ENCODE data around the gene LRP11. TPM values are rescaled to one million over a fixed set of nuclear protein-coding genes. Genes with fewer than 3 reads are reported as not detected.
A peak's percentile ranks its signal among the peaks of the same experiment; 100 is the strongest.

LRP11 gene
- total and polyA plus RNA-seq, 10 of the 15 experiments (the other 5 are each of a cell fraction or from before 2014, with no cell fraction given), result under 0.01 to 0.23 (median 0.03) TPM; not detected in 6

GRCh38 chr6:149821492-149821891 lies 42.7 kb downstream of the LRP11 start (continued):
- no peak for TF ChIP-seq MEF2B (IDR thresholded peaks at IDR 0.05; ENCODE audit: partially characterized antibody, poor library complexity, severe bottlenecking)
- TF ChIP-seq, protein P1, sequence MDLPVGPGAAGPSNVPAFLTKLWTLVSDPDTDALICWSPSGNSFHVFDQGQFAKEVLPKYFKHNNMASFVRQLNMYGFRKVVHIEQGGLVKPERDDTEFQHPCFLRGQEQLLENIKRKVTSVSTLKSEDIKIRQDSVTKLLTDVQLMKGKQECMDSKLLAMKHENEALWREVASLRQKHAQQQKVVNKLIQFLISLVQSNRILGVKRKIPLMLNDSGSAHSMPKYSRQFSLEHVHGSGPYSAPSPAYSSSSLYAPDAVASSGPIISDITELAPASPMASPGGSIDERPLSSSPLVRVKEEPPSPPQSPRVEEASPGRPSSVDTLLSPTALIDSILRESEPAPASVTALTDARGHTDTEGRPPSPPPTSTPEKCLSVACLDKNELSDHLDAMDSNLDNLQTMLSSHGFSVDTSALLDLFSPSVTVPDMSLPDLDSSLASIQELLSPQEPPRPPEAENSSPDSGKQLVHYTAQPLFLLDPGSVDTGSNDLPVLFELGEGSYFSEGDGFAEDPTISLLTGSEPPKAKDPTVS (IDR thresholded peaks at IDR 0.05; ENCODE audit: low read depth, low read length), result no peak
- no peak for TF ChIP-seq POLR2AphosphoS5 (IDR thresholded peaks at IDR 0.05; ENCODE audit: low read length)
- no peak for TF ChIP-seq ZNF207 (IDR thresholded peaks at IDR 0.05; ENCODE audit: borderline replicate concordance)
- TF ChIP-seq USF2 (IDR thresholded peaks at IDR 0.05; ENCODE audit: borderline replicate concordance, low read depth, low read length), result no peak
- TF ChIP-seq CHD1 (IDR thresholded peaks at IDR 0.05; ENCODE audit: low read depth, low read length), result no peak

GRCh38 chr6:149820506-149820905 lies 43.7 kb downstream of the LRP11 start:
- Histone ChIP-seq H4K20me1 (ENCODE audit: control insufficient read depth, insufficient read depth) (no peaks in the 10 kb centered on the region), H3K79me2 (ENCODE audit: control insufficient read depth, insufficient read depth, low read length) (no peaks in the 10 kb centered on the region), H3K4me3 (no peak overlapping the region), H3K4me2 (ENCODE audit: control insufficient read depth, insufficient read depth) (no peak overlapping the region), H3K4me1 (ENCODE audit: control insufficient read depth, insufficient read depth, low read length) (no peaks in the 10 kb centered on the region), H3K36me3 (ENCODE audit: control insufficient read depth in 2 of 2, insufficient read depth in 2 of 2, low read length in 1 of 2) (no peaks in the 10 kb centered on the region), H3K27me3 (replicated peaks in 1 of 2; ENCODE audit: control insufficient read depth in 2 of 2, insufficient read depth in 2 of 2, low read length in 1 of 2) (peaks cover 0 to 7% of the 10 kb centered on the region in 2 experiments; a peak in 1 of 4 replicates), H3K27ac (ENCODE audit: control insufficient read depth, insufficient read depth) (no peak overlapping the region), H3K9me3 (replicated peaks; ENCODE audit: control insufficient read depth, insufficient read depth, low read length) (no peaks in the 10 kb centered on the region), H3K9ac (ENCODE audit: control insufficient read depth, insufficient read depth, low read length) (no peak overlapping the region), H2AFZ (ENCODE audit: control insufficient read depth, low read depth, low read length) (no peak overlapping the region)
- ATAC-seq (peak; percentile 47; the same call in 2 of the 3 replicates), FAIRE-seq (no peak), DNase-seq (ENCODE audit: low read depth, low spot score) (no peak)
- in situ Hi-C loops (cut with MboI), result no loop called here
- ChIA-PET CTCF (interaction anchor here (1.0 to 1.4 kb wide), 2 partner anchors 10 to 15 kb away, joined by 3 to 4 read pairs; no protein-coding TSS in a partner anchor), POLR2A (no interaction called here), SMC1A (ENCODE audit: uncharacterized antibody, unreplicated experiment) (interaction anchor here (0.6 to 1.8 kb wide), 4 partner anchors 9 to 628 kb away, joined by 3 to 7 read pairs (median 3); no protein-coding TSS in a partner anchor), RAD21 (ENCODE audit: unreplicated experiment) (no interaction called here)
- no TSS peak for BruUV-seq (replicated peaks)
- 78% methylated on average over 7 of the region's 7 CpGs for WGBS (ENCODE audit: insufficient coverage, insufficient replicate concordance, low lambda C conversion rate, missing lambda C conversion rate)
- intact Hi-C loops (cut with micrococcal nuclease; ENCODE audit: unreplicated experiment), result no loop called here
- TF ChIP-seq, protein P2, sequence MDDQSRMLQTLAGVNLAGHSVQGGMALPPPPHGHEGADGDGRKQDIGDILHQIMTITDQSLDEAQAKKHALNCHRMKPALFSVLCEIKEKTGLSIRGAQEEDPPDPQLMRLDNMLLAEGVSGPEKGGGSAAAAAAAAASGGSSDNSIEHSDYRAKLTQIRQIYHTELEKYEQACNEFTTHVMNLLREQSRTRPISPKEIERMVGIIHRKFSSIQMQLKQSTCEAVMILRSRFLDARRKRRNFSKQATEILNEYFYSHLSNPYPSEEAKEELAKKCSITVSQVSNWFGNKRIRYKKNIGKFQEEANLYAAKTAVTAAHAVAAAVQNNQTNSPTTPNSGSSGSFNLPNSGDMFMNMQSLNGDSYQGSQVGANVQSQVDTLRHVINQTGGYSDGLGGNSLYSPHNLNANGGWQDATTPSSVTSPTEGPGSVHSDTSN (IDR thresholded peaks at IDR 0.05; ENCODE audit: insufficient replicate concordance, low read depth, low read length), result no peak
- TF ChIP-seq, protein P3, sequence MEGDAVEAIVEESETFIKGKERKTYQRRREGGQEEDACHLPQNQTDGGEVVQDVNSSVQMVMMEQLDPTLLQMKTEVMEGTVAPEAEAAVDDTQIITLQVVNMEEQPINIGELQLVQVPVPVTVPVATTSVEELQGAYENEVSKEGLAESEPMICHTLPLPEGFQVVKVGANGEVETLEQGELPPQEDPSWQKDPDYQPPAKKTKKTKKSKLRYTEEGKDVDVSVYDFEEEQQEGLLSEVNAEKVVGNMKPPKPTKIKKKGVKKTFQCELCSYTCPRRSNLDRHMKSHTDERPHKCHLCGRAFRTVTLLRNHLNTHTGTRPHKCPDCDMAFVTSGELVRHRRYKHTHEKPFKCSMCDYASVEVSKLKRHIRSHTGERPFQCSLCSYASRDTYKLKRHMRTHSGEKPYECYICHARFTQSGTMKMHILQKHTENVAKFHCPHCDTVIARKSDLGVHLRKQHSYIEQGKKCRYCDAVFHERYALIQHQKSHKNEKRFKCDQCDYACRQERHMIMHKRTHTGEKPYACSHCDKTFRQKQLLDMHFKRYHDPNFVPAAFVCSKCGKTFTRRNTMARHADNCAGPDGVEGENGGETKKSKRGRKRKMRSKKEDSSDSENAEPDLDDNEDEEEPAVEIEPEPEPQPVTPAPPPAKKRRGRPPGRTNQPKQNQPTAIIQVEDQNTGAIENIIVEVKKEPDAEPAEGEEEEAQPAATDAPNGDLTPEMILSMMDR (IDR thresholded peaks at IDR 0.05 in 2 of 3, conservative IDR thresholded peaks at IDR 0.05 in 1 of 3; ENCODE audit: control insufficient read depth in 2 of 3, extremely low read depth in 1 of 3, insufficient read depth in 1 of 3, low read depth in 3 of 3, low read length in 3 of 3), result 0 out of 6 replicates have a peak, but pooled peaks of 1 of the 3 experiments have one; percentile 3
